Keratinocyte (primary cell): ENCODE data around the gene ST8SIA5.

ENCODE experiments used
- CTCF ChIP-seq, 3 experiments: IDR thresholded peaks in 1 of 3; conservative IDR thresholded peaks in 1 of 3; optimal IDR thresholded peaks in 1 of 3; 2 replicates in 2 of 3; 3 replicates in 1 of 3; pipeline versions ENCODE3 to v1.5.1; 2011; ENCODE audit warnings: low read length in 3 of 3, mild to moderate bottlenecking in 3 of 3, moderate library complexity in 2 of 3, control low read depth in 1 of 3, inconsistent platforms in 1 of 3; ENCODE audit not compliant: insufficient read depth in 2 of 3; ENCODE audit errors: extremely low read depth in 1 of 3
- EZH2 ChIP-seq: IDR thresholded peaks from one replicate; pipeline ENCODE4 v1.6.1; 2012; ENCODE audit warnings: inconsistent platforms, mild to moderate bottlenecking, low read length, moderate library complexity

GRCh38 chr18:46756559-46757201, at the start of gene ST8SIA5:
- TF ChIP-seq CTCF (optimal IDR thresholded peaks at IDR 0.05 in 1 of 3, IDR thresholded peaks at IDR 0.05 in 1 of 3, conservative IDR thresholded peaks at IDR 0.05 in 1 of 3; ENCODE audit: extremely low read depth in 1 of 3, insufficient read depth in 2 of 3, low read length in 3 of 3) = no peak
- TF ChIP-seq EZH2 = peak; percentile 20
